ENCODE measurements around the gene C1QTNF1.

Gene C1QTNF1

GRCh38 chr17:78995761-78996451 lies 28.1 kb upstream of the C1QTNF1 start:
- Histone ChIP-seq H3K23ac (ENCODE audit: low read length) (no peak overlapping the region), H4K12ac (ENCODE audit: low read depth, low read length) (no peak overlapping the region), H2BK12ac (ENCODE audit: low read length) (no peak overlapping the region), H3K9me3 (ENCODE audit: insufficient read depth, low read depth, low read length) (peaks cover 7% of the 10 kb centered on the region), H4K91ac (ENCODE audit: low read depth, low read length) (no peak overlapping the region), H3K27ac (ENCODE audit: low read depth, low read length) (no peak overlapping the region), H3K14ac (ENCODE audit: low read length) (no peak overlapping the region), H3K79me1 (ENCODE audit: low read length) (no peaks in the 10 kb centered on the region), H2BK120ac (ENCODE audit: insufficient read depth, low read length, poor library complexity) (no peak overlapping the region), H3K4me3 (ENCODE audit: low read depth, low read length) (no peak overlapping the region), H3K27me3 (ENCODE audit: insufficient read depth, low read length) (no peaks in the 10 kb centered on the region), H3K18ac (ENCODE audit: low read length) (no peak overlapping the region), H3K4ac (ENCODE audit: low read depth, low read length) (no peak overlapping the region), H2AFZ (ENCODE audit: insufficient read depth, low read length, poor library complexity) (no peak overlapping the region), H2BK5ac (ENCODE audit: low read depth, low read length, poor library complexity) (no peak overlapping the region), H3K36me3 (ENCODE audit: control insufficient read depth in 1 of 2, insufficient read depth in 2 of 2, low read length in 2 of 2) (peaks cover 80 to 90% of the 10 kb centered on the region in 2 experiments), H4K8ac (ENCODE audit: low read depth, low read length) (no peak overlapping the region), H3K79me2 (ENCODE audit: control insufficient read depth, insufficient read depth, low read length, poor library complexity) (no peaks in the 10 kb centered on the region), H3K4me1 (ENCODE audit: control insufficient read depth in 1 of 2, insufficient read depth in 2 of 2, low read length in 2 of 2) (no peaks in the 10 kb centered on the region), H3K9ac (ENCODE audit: low read length) (no peak overlapping the region), H2AK5ac (ENCODE audit: low read length) (no peak overlapping the region), H3K4me2 (ENCODE audit: low read length) (no peak overlapping the region)
- WGBS (ENCODE audit: extremely low coverage, insufficient coverage, insufficient read length): no CpG with 5 or more reads among the region's 18 CpGs
- DNase-seq: no peak

- Histone ChIP-seq H3K27ac (ENCODE audit: low read depth, low read length) (no peak overlapping the region), H3K9me3 (ENCODE audit: insufficient read depth, low read depth, low read length) (peaks cover 7% of the 10 kb centered on the region), H3K79me1 (ENCODE audit: low read length) (no peaks in the 10 kb centered on the region), H3K4ac (ENCODE audit: low read depth, low read length) (no peak overlapping the region), H3K9ac (ENCODE audit: low read length) (no peak overlapping the region), H3K36me3 (ENCODE audit: control insufficient read depth in 1 of 2, insufficient read depth in 2 of 2, low read length in 2 of 2) (peaks cover 72 to 86% of the 10 kb centered on the region in 2 experiments), H3K4me3 (ENCODE audit: low read depth, low read length) (no peak overlapping the region), H3K79me2 (ENCODE audit: control insufficient read depth, insufficient read depth, low read length, poor library complexity) (no peaks in the 10 kb centered on the region), H2BK5ac (ENCODE audit: low read depth, low read length, poor library complexity) (no peak overlapping the region), H2AFZ (ENCODE audit: insufficient read depth, low read length, poor library complexity) (no peak overlapping the region), H3K14ac (ENCODE audit: low read length) (no peak overlapping the region), H2BK120ac (ENCODE audit: insufficient read depth, low read length, poor library complexity) (no peak overlapping the region), H4K91ac (ENCODE audit: low read depth, low read length) (no peak overlapping the region), H3K23ac (ENCODE audit: low read length) (no peak overlapping the region), H3K4me1 (ENCODE audit: control insufficient read depth in 1 of 2, insufficient read depth in 2 of 2, low read length in 2 of 2) (no peaks in the 10 kb centered on the region), H3K18ac (ENCODE audit: low read length) (no peak overlapping the region), H4K12ac (ENCODE audit: low read depth, low read length) (no peak overlapping the region), H3K4me2 (ENCODE audit: low read length) (no peak overlapping the region), H2AK5ac (ENCODE audit: low read length) (no peak overlapping the region), H2BK12ac (ENCODE audit: low read length) (no peak overlapping the region), H4K8ac (ENCODE audit: low read depth, low read length) (no peak overlapping the region), H3K27me3 (ENCODE audit: insufficient read depth, low read length) (no peaks in the 10 kb centered on the region)
- DNase-seq: no peak
- WGBS (ENCODE audit: extremely low coverage, insufficient coverage, insufficient read length): no CpG with 5 or more reads among the region's 16 CpGs
Measured at GRCh38 chr17:78996781-78997201, 27.2 kb upstream of the C1QTNF1 start.

GRCh38 chr17:78997231-78997741 lies 26.7 kb upstream of the C1QTNF1 start:
- Histone ChIP-seq H3K9me3 (ENCODE audit: insufficient read depth, low read depth, low read length) (peaks cover 7% of the 10 kb centered on the region), H4K12ac (ENCODE audit: low read depth, low read length) (no peak overlapping the region), H2AK5ac (ENCODE audit: low read length) (no peak overlapping the region), H3K4me3 (ENCODE audit: low read depth, low read length) (no peak overlapping the region), H2BK12ac (ENCODE audit: low read length) (no peak overlapping the region), H2BK120ac (ENCODE audit: insufficient read depth, low read length, poor library complexity) (no peak overlapping the region), H3K27me3 (ENCODE audit: insufficient read depth, low read length) (no peaks in the 10 kb centered on the region), H3K23ac (ENCODE audit: low read length) (no peak overlapping the region), H3K27ac (ENCODE audit: low read depth, low read length) (no peak overlapping the region), H2BK5ac (ENCODE audit: low read depth, low read length, poor library complexity) (no peak overlapping the region), H3K36me3 (ENCODE audit: control insufficient read depth in 1 of 2, insufficient read depth in 2 of 2, low read length in 2 of 2) (peaks cover 69 to 83% of the 10 kb centered on the region in 2 experiments), H3K79me2 (ENCODE audit: control insufficient read depth, insufficient read depth, low read length, poor library complexity) (no peaks in the 10 kb centered on the region), H3K79me1 (ENCODE audit: low read length) (no peaks in the 10 kb centered on the region), H3K4me2 (ENCODE audit: low read length) (no peak overlapping the region), H3K14ac (ENCODE audit: low read length) (no peak overlapping the region), H3K4me1 (ENCODE audit: control insufficient read depth in 1 of 2, insufficient read depth in 2 of 2, low read length in 2 of 2) (no peaks in the 10 kb centered on the region), H3K9ac (ENCODE audit: low read length) (no peak overlapping the region), H4K8ac (ENCODE audit: low read depth, low read length) (no peak overlapping the region), H4K91ac (ENCODE audit: low read depth, low read length) (no peak overlapping the region), H3K4ac (ENCODE audit: low read depth, low read length) (no peak overlapping the region), H2AFZ (ENCODE audit: insufficient read depth, low read length, poor library complexity) (no peak overlapping the region), H3K18ac (ENCODE audit: low read length) (no peak overlapping the region)
- WGBS (ENCODE audit: extremely low coverage, insufficient coverage, insufficient read length): no CpG with 5 or more reads among the region's 27 CpGs
- no peak for DNase-seq

GRCh38 chr17:78997881-78998280 lies 26.1 kb upstream of the C1QTNF1 start:
- H3K4me1 ChIP-seq (ENCODE audit: control insufficient read depth in 1 of 2, insufficient read depth in 2 of 2, low read length in 2 of 2): no peaks in the 10 kb centered on the region
- H3K27me3 ChIP-seq (ENCODE audit: insufficient read depth, low read length): no peaks in the 10 kb centered on the region
- H4K8ac ChIP-seq (ENCODE audit: low read depth, low read length): no peak overlapping the region

More at GRCh38 chr17:78997881-78998280, 26.1 kb upstream of the C1QTNF1 start:
- Histone ChIP-seq H3K9ac (ENCODE audit: low read length) (no peak overlapping the region), H2AFZ (ENCODE audit: insufficient read depth, low read length, poor library complexity) (no peak overlapping the region), H3K9me3 (ENCODE audit: insufficient read depth, low read depth, low read length) (peaks cover 5% of the 10 kb centered on the region), H3K4ac (ENCODE audit: low read depth, low read length) (no peak overlapping the region), H3K23ac (ENCODE audit: low read length) (no peak overlapping the region), H2BK120ac (ENCODE audit: insufficient read depth, low read length, poor library complexity) (no peak overlapping the region), H2AK5ac (ENCODE audit: low read length) (no peak overlapping the region), H3K36me3 (ENCODE audit: control insufficient read depth in 1 of 2, insufficient read depth in 2 of 2, low read length in 2 of 2) (peaks cover 68 to 82% of the 10 kb centered on the region in 2 experiments), H2BK5ac (ENCODE audit: low read depth, low read length, poor library complexity) (no peak overlapping the region), H3K4me3 (ENCODE audit: low read depth, low read length) (no peak overlapping the region), H3K4me2 (ENCODE audit: low read length) (no peak overlapping the region), H3K79me2 (ENCODE audit: control insufficient read depth, insufficient read depth, low read length, poor library complexity) (no peaks in the 10 kb centered on the region), H2BK12ac (ENCODE audit: low read length) (no peak overlapping the region), H3K27ac (ENCODE audit: low read depth, low read length) (no peak overlapping the region), H3K14ac (ENCODE audit: low read length) (no peak overlapping the region), H3K18ac (ENCODE audit: low read length) (no peak overlapping the region), H4K12ac (ENCODE audit: low read depth, low read length) (no peak overlapping the region), H3K79me1 (ENCODE audit: low read length) (no peaks in the 10 kb centered on the region), H4K91ac (ENCODE audit: low read depth, low read length) (no peak overlapping the region)
- no peak for DNase-seq
- no CpG with 5 or more reads among the region's 6 CpGs for WGBS (ENCODE audit: extremely low coverage, insufficient coverage, insufficient read length)

Data from trophoblast cell (in vitro differentiated cells and primary cell).